Stimulated activated naive CD8-positive, alpha-beta T cell treated with anti-CD3 and anti-CD28 coated beads, Interleukin-15, amount 100 ng/mL, for 72 hours (primary cell): Measurements from ENCODE around the gene BBOX1.

ENCODE experiments used
- ATAC-seq: fragments of 150-1000 bp; cut with Tn5 transposase; 2 replicates; pipeline ENCODE4 v1.10.0; 2021; ENCODE audit warnings: mild to moderate bottlenecking, moderate library complexity
- DNase-seq, 2 donors: peaks; one replicate each; pipeline ENCODE4 v3.0.0; 2021 to 2022
- H3K27ac Mint-ChIP-seq, 2 donors: one replicate each; pipeline ENCODE4 v1.8.0; 2022; ENCODE audit warnings: mild to moderate bottlenecking in 2 of 2, mixed read lengths in 2 of 2, moderate library complexity in 2 of 2
- H3K27me3 Mint-ChIP-seq: one replicate; pipeline ENCODE4 v1.8.0; 2022; ENCODE audit warnings: mixed read lengths
- H3K4me1 Mint-ChIP-seq: one replicate; pipeline ENCODE4 v1.8.0; 2022; ENCODE audit warnings: mild to moderate bottlenecking, mixed read lengths
- H3K4me3 Mint-ChIP-seq, 2 donors: one replicate each; pipeline ENCODE4 v1.8.0; 2022; ENCODE audit warnings: mild to moderate bottlenecking in 2 of 2, mixed read lengths in 2 of 2, moderate library complexity in 1 of 2
- H3K9me3 Mint-ChIP-seq, 2 donors: one replicate each; pipeline ENCODE4 v1.8.0; 2022; ENCODE audit warnings: mixed read lengths in 2 of 2

BBOX1 gene

DNA sequence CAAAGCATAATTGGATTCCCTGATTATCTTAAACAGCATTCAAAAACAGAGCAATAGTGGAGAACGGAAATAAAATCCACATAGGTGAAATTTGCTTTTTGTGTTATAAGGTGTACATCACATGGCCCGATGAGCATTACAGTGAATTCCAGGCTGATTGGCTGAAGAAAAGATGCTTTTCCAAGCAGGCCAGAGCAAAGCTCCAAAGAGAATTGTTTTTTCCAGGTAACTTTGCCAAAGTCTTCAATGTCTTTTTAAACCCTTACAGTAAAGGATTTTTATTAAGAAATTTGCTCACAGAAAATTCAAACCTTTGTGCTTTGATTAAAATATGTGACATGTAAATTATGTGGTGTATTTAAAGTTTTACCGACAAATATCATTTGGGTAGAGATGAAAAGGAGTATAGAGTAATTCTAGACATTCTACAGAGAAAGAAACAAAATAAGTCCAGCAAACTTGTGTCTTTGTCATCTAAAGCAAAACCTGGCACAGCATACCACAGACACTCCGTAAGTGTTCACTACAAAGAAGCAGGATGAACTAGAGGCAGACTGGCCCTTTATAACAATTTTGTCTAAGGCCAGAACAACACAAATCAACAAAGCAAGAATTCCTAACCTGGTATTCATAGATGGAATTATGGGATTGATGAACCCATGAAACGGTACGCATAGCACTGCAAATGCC lies 16.6 kb downstream of the BBOX1 start:
- H3K27me3 Mint-ChIP-seq, result no peaks in the 10 kb centered on the region
- ATAC-seq, result no peak
- H3K4me1 Mint-ChIP-seq, result no peaks in the 10 kb centered on the region
- no peaks in the 10 kb centered on the region for H3K9me3 Mint-ChIP-seq
- H3K4me3 Mint-ChIP-seq, result no peak overlapping the region
- DNase-seq, result no peak
- no peak overlapping the region for H3K27ac Mint-ChIP-seq

DNA sequence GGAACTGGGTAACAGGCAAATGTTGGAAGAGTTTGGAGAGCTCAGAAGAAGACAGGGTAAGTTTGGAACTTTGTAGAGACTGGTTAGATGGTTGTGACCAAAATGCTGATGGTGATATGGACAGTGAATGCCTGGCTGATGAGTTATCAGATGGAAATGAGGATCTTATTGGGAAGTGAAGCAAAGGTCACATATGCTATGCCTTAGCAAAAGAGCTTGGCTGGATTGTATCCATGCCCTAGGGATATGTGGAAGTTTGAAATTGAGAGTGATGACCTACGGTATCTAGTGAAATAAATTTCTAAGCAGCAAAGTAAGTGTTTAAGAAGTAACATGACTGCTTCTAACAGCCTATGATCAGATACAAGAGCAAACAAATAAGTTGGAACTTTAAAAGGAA lies 17.8 kb downstream of the BBOX1 start:
- no peaks in the 10 kb centered on the region for H3K27me3 Mint-ChIP-seq
- H3K4me1 Mint-ChIP-seq, result no peaks in the 10 kb centered on the region
- no peak overlapping the region for H3K4me3 Mint-ChIP-seq
- no peaks in the 10 kb centered on the region for H3K9me3 Mint-ChIP-seq
- no peak for ATAC-seq
- no peak for DNase-seq
- no peak overlapping the region for H3K27ac Mint-ChIP-seq

DNA sequence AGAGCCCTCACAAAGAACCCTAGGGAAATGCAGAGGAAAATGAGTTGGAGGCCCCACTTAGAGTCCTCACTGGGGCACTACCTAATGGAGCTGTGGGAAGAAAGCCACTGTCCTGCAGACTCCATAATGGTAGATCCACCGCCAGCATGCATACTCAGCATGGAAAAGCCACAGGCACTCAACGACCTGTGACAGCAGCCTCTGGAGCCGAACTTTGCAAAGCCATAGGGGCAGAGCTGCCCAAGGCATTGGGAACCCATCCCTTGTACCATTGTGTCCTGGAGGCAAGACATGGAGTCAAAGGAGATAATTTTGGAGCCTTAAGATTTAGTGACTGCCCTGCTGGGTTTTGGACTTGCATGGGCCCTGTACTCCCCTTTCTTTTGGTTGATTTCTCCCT lies 18.8 kb downstream of the BBOX1 start:
- no peaks in the 10 kb centered on the region for H3K4me1 Mint-ChIP-seq
- peaks cover 0 to 4% of the 10 kb centered on the region in 2 donors for H3K9me3 Mint-ChIP-seq
- no peak overlapping the region for H3K27ac Mint-ChIP-seq
- no peaks in the 10 kb centered on the region for H3K27me3 Mint-ChIP-seq
- H3K4me3 Mint-ChIP-seq, result no peak overlapping the region
- ATAC-seq, result no peak
- no peak for DNase-seq

DNA sequence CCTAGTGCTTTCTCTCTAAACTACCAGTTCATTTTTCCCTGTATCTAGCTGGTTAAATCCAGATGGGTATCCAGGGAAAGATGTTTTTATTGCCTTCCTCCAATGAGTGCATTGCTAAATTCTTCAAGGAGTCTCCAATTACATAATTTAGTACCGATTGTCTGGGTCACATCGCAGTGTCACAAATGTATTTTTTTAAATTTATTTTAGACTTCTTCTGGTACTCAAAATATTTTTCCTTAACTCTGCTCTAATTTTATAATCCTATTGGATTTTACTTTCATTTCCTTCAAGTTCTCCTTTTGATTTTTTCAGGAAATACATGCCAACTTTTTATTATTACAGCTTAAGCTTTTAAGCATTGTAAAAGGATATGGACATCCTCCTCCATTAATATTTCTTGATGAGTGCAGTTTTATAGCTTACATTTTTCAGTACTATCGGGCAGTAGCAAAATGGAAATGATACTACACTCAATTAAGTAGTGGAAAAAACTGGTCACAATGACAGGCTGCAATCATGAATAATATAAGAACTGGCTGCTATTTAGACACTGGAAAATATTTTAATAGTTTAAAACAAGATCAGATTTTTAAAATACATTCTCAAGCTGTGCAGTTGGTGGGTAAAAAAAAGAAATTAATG lies 20.3 kb downstream of the BBOX1 start:
- H3K4me3 Mint-ChIP-seq, result no peak overlapping the region
- ATAC-seq (no peak), DNase-seq (no peak)
- H3K27ac Mint-ChIP-seq, result no peak overlapping the region
- H3K27me3 Mint-ChIP-seq, result no peaks in the 10 kb centered on the region
- no peaks in the 10 kb centered on the region for H3K4me1 Mint-ChIP-seq
- H3K9me3 Mint-ChIP-seq, result peaks cover 0 to 7% of the 10 kb centered on the region in 2 donors

DNA sequence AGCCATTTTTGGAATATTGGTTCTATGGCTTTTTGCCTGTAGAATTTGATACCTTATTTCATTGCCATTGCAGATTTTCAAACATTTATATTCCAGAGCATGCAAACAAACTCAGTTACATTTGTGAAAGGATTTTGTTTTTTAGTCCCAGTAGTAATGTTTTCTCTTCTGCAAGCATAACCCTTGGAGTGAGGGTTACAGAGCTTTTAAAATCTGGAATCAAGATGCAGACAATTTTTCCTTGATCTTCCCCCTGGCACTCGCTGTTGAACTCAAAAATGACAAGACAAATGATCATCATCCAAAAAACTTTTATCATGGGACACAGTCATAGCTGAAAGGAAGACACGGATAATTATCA lies 20.8 kb downstream of the BBOX1 start:
- Mint-ChIP-seq H3K4me1 (no peaks in the 10 kb centered on the region), H3K4me3 (no peak overlapping the region), H3K9me3 (peaks cover 0 to 7% of the 10 kb centered on the region in 2 donors), H3K27me3 (no peaks in the 10 kb centered on the region), H3K27ac (no peak overlapping the region)
- DNase-seq, result no peak
- ATAC-seq, result no peak

DNA sequence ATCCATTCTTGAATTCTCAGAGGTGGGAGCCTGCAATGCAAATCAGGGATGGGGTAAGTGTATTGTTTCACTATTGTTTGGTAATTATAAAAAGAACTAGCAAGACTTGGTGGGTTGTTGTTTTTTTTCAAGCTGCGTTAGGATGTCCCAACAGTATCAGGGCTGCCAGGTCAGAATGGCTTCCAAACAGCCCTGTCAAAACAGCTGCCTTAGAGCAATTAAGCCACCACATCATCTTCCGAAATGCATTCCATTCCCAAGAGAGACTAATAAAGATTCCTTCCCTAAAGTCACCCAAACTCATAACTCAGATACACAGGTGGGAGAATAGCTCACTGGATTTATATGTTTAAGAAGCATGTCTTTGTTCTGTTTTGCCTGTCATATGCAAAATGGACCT lies 23.5 kb downstream of the BBOX1 start:
- DNase-seq, result no peak
- no peak overlapping the region for H3K27ac Mint-ChIP-seq
- H3K4me3 Mint-ChIP-seq, result no peak overlapping the region
- no peaks in the 10 kb centered on the region for H3K27me3 Mint-ChIP-seq
- ATAC-seq, result no peak
- peaks cover 0 to 7% of the 10 kb centered on the region in 2 donors for H3K9me3 Mint-ChIP-seq
- H3K4me1 Mint-ChIP-seq, result no peaks in the 10 kb centered on the region

DNA sequence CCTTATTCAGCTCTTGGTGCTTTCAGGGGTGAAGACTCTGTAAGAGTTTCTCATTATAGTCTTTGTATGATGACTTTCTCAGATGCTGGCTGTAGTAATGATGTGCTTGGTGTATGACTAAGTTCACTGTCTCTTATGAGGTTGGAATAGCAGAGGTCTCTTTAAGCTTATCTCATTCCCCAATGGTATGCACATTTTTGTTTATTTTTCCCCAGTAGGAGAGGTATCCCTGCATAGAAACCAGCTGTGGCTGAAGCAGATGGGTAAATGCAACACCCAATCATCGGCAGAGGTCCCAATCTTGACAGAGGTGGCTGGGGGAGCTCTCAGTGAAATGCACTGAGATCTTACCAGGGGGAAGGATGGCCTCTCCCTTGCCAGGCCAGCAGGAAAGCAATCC lies 34.6 kb downstream of the BBOX1 start:
- no peaks in the 10 kb centered on the region for H3K27me3 Mint-ChIP-seq

DNA sequence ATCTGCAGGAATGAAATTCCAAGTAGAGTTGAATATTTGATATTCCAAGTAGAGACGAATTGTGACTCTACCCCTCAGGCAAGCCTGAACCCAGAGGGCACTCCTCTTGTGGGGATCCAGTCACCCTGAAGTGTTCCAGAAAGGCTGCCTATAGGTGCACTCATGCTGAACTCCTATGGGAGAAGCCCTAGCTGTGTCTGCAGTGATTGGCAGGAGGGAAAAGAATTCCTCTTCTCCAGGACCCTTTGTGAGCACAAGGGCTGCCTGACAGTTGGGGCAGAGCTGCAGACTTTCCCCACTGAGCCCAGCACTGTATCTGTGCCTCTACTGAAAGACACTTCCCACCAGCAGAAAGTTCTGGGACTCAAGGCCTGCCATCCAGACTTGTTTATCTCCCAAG lies 35.0 kb downstream of the BBOX1 start:
- Mint-ChIP-seq H3K27me3 (no peaks in the 10 kb centered on the region), H3K4me1 (no peaks in the 10 kb centered on the region), H3K4me3 (no peak overlapping the region), H3K27ac (no peak overlapping the region), H3K9me3 (peaks cover 12 to 13% of the 10 kb centered on the region in 2 donors)
- no peak for ATAC-seq
- DNase-seq, result no peak

More for the DNA sequence above, 34.6 kb downstream of the BBOX1 start:
- Mint-ChIP-seq H3K27ac (no peak overlapping the region), H3K4me1 (no peaks in the 10 kb centered on the region), H3K9me3 (peaks cover 12 to 13% of the 10 kb centered on the region in 2 donors), H3K4me3 (no peak overlapping the region)
- DNase-seq, result no peak
- no peak for ATAC-seq

DNA sequence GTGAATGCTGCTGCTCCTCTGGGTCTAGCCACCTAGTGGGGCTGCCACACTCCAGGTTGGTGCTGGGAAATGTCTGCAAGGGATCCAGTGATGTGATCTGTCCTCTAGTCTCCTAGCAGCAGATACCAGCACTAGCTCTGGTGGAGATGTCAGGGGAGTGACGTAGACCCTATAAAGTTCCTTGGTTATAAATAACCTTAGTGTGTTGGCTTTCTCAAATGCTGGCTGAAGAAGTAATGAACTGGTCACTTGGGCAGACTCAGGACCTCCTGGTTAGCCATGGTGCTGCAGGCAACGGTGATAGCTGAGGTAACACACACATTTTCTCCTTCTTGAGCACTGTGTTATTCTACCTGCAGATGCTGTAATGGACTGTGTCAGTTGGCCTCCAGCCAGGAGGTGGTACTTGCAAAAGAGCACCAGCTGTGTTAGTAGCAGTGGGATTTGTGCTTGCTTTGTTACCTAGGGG lies 35.5 kb downstream of the BBOX1 start:
- H3K4me1 Mint-ChIP-seq, result no peaks in the 10 kb centered on the region
- H3K27me3 Mint-ChIP-seq, result no peaks in the 10 kb centered on the region
- peaks cover 12 to 13% of the 10 kb centered on the region in 2 donors for H3K9me3 Mint-ChIP-seq
- DNase-seq (no peak), ATAC-seq (no peak)
- no peak overlapping the region for H3K27ac Mint-ChIP-seq
- H3K4me3 Mint-ChIP-seq, result no peak overlapping the region

DNA sequence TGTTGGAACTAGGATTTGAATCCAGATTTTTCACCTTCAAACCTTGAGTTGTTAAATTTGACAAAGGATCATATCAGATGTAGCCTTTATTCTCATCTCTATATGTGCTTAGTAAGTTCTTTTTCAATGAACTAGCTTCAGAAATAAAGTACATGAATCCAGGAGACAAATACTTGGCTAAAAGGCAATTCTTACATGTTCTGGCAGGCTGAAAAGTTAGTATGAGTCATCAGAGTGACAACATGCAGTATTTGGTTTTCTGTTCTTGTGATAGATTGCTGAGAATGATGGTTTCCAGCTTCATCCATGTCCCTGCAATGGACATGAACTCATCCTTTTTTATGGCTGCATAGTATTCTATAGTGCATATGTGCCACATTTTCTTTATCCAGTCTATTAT lies 40.4 kb downstream of the BBOX1 start:
- DNase-seq (no peak), ATAC-seq (no peak)
- H3K9me3 Mint-ChIP-seq, result peaks cover 5 to 12% of the 10 kb centered on the region in 2 donors
- no peaks in the 10 kb centered on the region for H3K4me1 Mint-ChIP-seq
- no peak overlapping the region for H3K4me3 Mint-ChIP-seq
- H3K27me3 Mint-ChIP-seq, result no peaks in the 10 kb centered on the region
- H3K27ac Mint-ChIP-seq, result no peak overlapping the region

DNA sequence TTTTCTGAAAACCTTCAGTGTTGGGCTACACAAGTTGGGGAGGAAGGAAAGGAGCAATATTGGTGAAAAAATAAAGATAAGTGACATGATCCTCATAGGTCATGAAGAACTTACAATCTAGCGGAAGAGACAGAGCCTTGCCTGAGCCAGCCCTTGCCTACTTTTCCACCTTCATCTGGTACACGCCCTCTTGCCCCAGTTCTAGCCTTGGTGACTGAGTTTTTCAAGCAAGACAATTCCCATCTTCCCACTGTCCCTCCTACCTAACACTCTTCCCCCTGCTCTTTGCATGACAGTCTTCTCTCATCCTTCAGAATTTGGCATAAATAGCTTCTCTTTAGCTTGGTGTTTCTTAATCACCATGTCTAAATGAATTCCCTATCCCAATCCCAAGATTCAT lies 42.6 kb downstream of the BBOX1 start:
- Mint-ChIP-seq H3K27ac (no peak overlapping the region), H3K4me3 (no peak overlapping the region), H3K27me3 (no peaks in the 10 kb centered on the region), H3K9me3 (peaks cover 5 to 7% of the 10 kb centered on the region in 2 donors), H3K4me1 (no peaks in the 10 kb centered on the region)
- DNase-seq (no peak), ATAC-seq (no peak)

DNA sequence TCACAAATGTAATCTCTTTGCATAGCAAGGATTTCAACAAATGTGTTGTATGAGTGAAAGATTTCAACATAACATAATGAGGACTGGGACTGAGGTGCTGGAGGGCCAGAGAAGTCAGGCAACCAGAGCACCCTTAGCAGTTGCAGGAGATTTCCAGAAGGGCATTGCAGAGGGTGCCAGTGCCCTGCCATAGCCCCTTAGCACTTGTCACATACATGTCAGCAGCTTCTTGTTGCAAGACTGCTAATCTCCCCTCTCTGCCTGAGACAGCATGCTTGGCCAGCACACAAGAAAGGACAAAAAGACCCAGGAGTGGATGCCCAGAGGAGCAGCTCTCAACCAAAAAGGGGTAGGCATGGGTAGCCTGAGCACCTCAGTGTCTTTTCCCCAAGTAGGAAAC lies 43.2 kb downstream of the BBOX1 start:
- Mint-ChIP-seq H3K4me1 (no peaks in the 10 kb centered on the region), H3K4me3 (no peak overlapping the region), H3K27ac (peak overlapping the region in 1 of 2 donors; percentile 45), H3K9me3 (peaks cover under 1 to 5% of the 10 kb centered on the region in 2 donors), H3K27me3 (no peaks in the 10 kb centered on the region)
- ATAC-seq (no peak), DNase-seq (no peak)

DNA sequence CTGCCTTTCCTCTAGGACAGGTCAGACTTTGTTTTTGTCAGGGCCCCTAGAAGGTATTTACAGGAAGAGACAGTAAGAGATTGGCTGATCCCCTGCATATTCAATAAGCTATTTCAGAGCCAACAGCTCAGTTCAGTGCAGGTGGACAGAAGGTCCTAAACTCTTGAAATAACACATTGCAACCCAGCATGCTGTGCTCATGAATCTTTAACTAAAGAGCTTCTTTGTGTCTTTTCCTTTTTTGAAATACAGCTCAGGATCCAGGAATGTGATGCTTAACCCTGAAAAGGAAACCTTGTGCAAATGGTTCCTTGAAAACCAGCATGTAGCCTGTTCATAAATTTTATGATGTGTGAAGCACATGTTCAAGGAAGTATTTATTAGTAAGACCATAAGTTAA lies 43.9 kb downstream of the BBOX1 start:
- Mint-ChIP-seq H3K27ac (no peak overlapping the region), H3K9me3 (peaks cover 0 to 4% of the 10 kb centered on the region in 2 donors), H3K4me1 (no peaks in the 10 kb centered on the region), H3K4me3 (no peak overlapping the region), H3K27me3 (no peaks in the 10 kb centered on the region)
- no peak for ATAC-seq
- no peak for DNase-seq

DNA sequence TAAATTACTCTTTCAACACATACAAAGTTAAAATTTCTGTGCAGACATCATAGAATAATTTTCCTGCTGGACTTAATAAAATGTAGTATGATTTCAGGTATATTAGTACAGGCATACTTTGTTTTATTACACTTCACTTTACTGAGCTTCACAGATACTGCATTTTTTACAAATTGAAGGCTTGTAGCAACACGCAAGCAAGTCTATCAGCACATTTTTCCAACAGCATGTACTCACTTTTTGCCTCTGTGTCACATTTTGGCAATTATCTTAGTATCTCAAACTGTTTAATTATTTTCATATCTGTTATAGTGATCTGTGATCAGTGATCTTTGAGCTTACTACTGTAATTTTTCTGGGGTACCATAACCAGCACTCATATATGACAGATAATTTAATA lies 44.5 kb downstream of the BBOX1 start:
- ATAC-seq (no peak), DNase-seq (no peak)
- H3K9me3 Mint-ChIP-seq, result peaks cover 3 to 4% of the 10 kb centered on the region in 2 donors
- no peaks in the 10 kb centered on the region for H3K27me3 Mint-ChIP-seq
- H3K4me1 Mint-ChIP-seq, result no peaks in the 10 kb centered on the region
- H3K27ac Mint-ChIP-seq, result no peak overlapping the region
- no peak overlapping the region for H3K4me3 Mint-ChIP-seq

DNA sequence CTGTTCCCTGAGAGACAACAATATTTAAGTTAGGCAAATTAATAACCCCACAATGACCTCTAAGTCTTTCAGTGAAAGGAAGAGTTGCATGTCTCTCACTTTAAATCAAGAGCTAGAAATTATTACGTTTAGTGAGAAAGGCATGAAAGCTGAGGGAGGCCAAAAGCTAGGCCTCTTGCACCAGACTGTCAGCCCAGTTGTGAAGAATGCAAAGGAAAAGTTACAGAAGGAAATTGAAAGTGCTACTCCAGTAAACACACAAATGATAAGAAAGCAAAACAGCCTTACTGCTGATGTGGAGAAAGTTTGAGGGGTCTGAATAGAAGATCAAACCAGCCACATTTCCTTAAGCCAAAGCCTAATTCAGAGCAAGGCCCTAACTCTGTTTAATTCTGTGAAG lies 45.0 kb downstream of the BBOX1 start:
- H3K4me1 Mint-ChIP-seq, result no peaks in the 10 kb centered on the region
- H3K27me3 Mint-ChIP-seq, result no peaks in the 10 kb centered on the region
- no peak overlapping the region for H3K27ac Mint-ChIP-seq
- no peak overlapping the region for H3K4me3 Mint-ChIP-seq
- ATAC-seq (no peak), DNase-seq (no peak)
- H3K9me3 Mint-ChIP-seq, result peaks cover 4 to 8% of the 10 kb centered on the region in 2 donors

DNA sequence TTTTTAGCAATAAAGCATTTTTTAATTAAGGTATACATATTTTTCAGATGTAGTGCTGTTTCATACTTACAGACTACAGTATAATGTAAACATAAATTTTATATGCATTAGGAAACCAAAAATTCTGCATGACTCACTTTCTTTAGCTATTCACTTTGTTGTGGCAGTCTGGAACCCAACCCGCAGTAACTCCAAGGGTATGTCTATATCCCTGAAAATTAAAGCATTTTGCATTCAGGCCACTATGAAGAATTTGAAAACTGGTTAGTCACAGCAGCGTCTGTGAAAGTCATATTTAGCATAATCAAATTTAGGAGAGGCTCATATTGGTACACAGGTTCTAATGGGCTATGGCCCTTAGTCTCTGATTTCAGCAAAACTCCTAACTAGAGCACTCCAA lies 46.8 kb downstream of the BBOX1 start:
- Mint-ChIP-seq H3K4me3 (no peak overlapping the region), H3K27ac (no peak overlapping the region), H3K4me1 (no peaks in the 10 kb centered on the region), H3K9me3 (peaks cover 10% of the 10 kb centered on the region in 2 donors), H3K27me3 (no peaks in the 10 kb centered on the region)
- no peak for ATAC-seq
- no peak for DNase-seq

DNA sequence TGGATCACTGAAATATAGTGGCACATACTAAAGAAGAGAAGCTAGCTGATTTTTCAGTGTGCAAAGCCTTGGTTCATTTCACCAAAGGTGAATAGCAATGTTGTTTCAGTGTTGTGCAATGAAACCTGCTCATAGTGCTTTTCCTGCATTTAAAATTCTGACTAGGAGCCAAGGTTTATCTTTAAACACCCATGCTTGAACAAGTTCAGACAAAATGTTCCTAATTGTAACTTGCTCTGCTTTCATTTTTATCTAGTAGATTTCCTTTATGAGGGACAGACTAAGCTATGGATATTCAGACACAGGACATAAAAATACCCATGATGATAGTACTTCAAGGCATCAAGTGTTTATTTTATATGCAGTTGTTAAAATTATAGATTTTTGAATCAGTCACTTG lies 47.7 kb downstream of the BBOX1 start:
- no peaks in the 10 kb centered on the region for H3K4me1 Mint-ChIP-seq
- no peak overlapping the region for H3K27ac Mint-ChIP-seq
- ATAC-seq (no peak), DNase-seq (no peak)
- H3K9me3 Mint-ChIP-seq, result peaks cover 10% of the 10 kb centered on the region in 2 donors
- H3K4me3 Mint-ChIP-seq, result no peak overlapping the region
- H3K27me3 Mint-ChIP-seq, result no peaks in the 10 kb centered on the region
